Spleen (tissue), 7 donors: ENCODE measurements around the gene TMEM52B.

ENCODE experiments used
- CTCF ChIP-seq, 11 experiments: fragments of 200-600 bp in 7 of 11; fragments of 450-650 bp in 4 of 11; sonication (generic) in 4 of 11; IDR thresholded peaks in 8 of 11; conservative IDR thresholded peaks in 3 of 11; 1 replicate in 7 of 11; 2 replicates in 4 of 11; pipeline versions ENCODE4 v1.4.0 to v1.8.0; 2016 to 2021; ENCODE audit warnings: antibody characterized with exemption in 11 of 11, inconsistent platforms in 4 of 11, mild to moderate bottlenecking in 1 of 11
- POLR2A ChIP-seq, 3 donors: fragments of 450-650 bp; IDR thresholded peaks; one replicate each; pipeline ENCODE4 v1.5.1; 2017; ENCODE audit warnings: antibody characterized with exemption in 3 of 3, mild to moderate bottlenecking in 1 of 3
- POLR2AphosphoS5 ChIP-seq, 3 donors: sonication (generic); formaldehyde crosslinking; IDR thresholded peaks; one replicate each; pipeline ENCODE4 v1.5.1; 2017; ENCODE audit warnings: antibody characterized with exemption in 3 of 3
- donor health status: DM: no; HTN: no; CAD: no; lungs with moderate emphysema.
- donor health status: DM: no; HTN: no; CAD: no.
- donor health status: DM: no; HTN: no; CAD: no.

DNA sequence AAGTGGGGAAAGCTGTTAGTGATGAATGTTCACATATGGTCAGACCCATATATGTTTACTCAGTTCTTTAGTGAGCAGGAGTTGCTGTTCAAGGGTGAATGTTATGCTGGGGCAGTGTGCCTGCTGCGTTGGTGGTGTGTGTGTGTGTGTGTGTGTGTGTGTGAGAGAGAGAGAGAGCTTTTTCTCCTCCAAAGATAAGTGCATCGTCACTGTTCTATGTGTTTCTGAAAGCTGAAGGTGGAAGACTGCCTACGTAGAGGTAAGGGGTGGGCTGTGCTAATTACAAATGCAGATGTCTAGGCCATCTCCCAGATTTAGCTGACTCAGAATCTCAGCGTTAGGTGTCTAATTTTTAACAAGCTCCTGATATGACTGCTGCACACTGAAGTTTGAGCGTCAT is 44.4 kb downstream of the TMEM52B start:
- no peak for TF ChIP-seq CTCF (IDR thresholded peaks at IDR 0.05 in 8 of 11, conservative IDR thresholded peaks at IDR 0.05 in 3 of 11)
- TF ChIP-seq POLR2A (IDR thresholded peaks at IDR 0.05) = no peak
- TF ChIP-seq POLR2AphosphoS5 (IDR thresholded peaks at IDR 0.05) = no peak
